Activated CD8-positive, alpha-beta memory T cell treated with anti-CD3 and anti-CD28 coated beads for 36 hours (primary cell): ENCODE data around the gene WBP11. TPM values are rescaled to one million over a fixed set of nuclear protein-coding genes. Genes with fewer than 3 reads are reported as not detected.
"Not testable (repeated sequence)": the region's sequence is repeated elsewhere in the genome, so short reads cannot be mapped to it uniquely, and the experiment has no call there.

Experiments used
- CTCF ChIA-PET: fragments of 350-600 bp; sonication (Branson Sonifier 250); formaldehyde crosslinking; loops from one replicate; lab custom pipeline; 2021; ENCODE audit warnings: antibody characterized with exemption; lab: Charles Lee
- POLR2A ChIA-PET: fragments of 350-600 bp; sonication (Branson Sonifier 250); formaldehyde crosslinking; loops from one replicate; lab custom pipeline; 2021; ENCODE audit warnings: antibody characterized with exemption; lab: Charles Lee
- total RNA-seq, 2 experiments: library from RNA; stranded (reverse); gene quantifications; one replicate each; pipeline ENCODE4 v1.2.3, GENCODE V29; 2021

WBP11 gene
- total RNA-seq, 2 experiments from 2014 or later, result 158 to 159 TPM

DNA sequence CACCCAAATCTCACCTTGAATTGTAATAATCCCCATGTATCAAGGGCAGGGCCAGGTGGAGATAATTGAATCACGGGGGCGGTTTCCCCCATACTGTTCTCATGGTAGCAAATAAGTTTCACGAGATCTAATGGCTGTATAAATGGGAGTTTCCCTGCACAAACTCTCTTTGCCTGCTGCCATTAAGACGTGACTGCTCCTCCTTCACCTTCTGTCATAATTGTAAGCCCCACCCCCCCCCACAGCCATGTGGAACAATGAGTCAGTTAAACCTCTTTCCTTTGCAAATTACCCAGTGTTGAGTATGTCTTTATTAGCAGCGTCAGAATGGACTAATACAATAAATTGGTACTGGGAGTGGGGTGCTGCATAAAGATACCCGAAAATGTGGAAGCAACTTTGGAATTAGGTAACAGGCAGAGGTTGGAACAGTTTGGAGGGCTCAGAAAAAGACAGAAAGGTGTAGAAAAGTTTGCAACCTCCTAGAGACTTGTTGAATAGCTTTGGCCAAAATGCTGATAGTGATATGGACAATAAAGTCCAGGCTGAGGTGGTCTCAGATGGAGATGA is 43.5 kb downstream of the WBP11 start:
- CTCF ChIA-PET, result not testable (repeated sequence)

DNA sequence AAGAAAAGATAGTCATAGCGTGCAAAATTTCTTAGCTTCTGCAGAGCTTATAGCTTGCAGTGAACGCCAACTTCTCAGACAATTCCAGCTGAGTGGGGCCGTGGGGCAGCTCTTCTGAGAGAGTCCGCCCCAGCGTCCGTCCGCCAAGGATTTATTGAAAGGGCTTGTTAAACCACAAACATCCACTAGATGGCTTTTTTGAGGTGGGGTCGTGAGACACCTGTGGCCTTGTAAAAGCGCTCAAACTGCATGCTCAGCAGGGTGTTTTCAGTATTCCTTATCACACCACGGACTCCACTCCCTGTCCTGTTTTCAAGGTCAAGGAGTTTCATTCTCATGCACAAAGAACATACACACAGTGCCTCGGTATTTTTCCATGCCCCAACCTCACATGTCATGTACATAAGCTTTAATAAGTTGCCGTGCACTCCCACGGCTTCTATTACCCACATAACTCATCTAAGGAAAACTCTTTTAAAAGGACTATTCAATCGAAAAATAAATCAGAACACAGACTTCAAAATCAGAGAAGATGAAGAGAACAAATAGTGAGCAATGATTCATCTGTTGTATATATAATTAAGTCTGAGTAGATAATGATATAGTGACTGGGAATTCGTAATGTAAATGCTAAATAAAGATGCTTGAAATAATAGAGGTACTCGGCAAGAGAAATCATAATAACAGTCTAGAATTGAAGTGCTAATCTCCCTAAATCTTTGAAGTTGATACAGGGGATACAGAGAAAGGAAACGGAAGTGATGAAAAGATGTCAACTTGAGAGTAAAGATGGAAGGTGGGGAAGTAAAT is 46.7 kb downstream of the WBP11 start:
- POLR2A ChIA-PET, result no interaction called here
- CTCF ChIA-PET, result no interaction called here

More for the DNA sequence above, 43.5 kb downstream of the WBP11 start:
- POLR2A ChIA-PET, result not testable (repeated sequence)

DNA sequence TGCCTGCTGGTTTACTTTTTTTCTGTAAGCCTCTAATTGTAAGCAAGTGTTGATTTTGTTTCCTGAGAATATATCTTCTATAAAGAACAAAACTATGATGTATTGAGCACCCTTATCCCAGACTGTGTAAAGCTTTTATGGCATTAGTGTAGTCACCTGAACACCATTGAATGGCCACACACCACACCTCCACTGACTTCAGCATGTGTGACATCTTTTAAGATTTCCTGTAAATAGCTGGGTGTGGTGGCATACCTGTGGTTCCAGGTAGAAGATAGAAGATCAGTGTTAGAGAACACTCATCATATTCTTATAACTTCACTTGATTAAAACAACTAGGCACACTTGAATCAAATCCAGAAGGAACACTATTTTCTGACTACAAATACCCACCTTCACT is 51.3 kb downstream of the WBP11 start:
- CTCF ChIA-PET, result no interaction called here

DNA sequence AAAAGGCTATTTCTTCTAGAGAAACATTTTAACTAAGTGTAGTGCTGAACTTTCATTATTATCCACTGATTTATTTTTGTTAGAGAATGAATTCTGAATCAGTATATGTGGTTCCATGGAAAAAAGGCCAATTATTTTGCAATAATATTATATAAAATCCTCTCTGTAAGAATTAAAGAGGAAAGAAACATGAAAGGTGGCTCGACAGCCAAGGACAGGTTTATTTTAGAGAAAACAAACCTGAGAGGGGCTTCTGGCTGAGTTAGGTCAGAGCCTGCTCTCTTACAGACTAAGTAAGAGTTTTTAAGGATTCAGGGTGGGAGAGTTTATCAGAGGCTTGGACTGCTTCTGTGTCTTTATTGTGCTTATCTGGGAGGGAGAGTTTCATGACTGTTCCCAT is 60.2 kb downstream of the WBP11 start:
- POLR2A ChIA-PET, result no interaction called here
- CTCF ChIA-PET, result no interaction called here

More for the DNA sequence above, 51.3 kb downstream of the WBP11 start:
- POLR2A ChIA-PET, result no interaction called here

DNA sequence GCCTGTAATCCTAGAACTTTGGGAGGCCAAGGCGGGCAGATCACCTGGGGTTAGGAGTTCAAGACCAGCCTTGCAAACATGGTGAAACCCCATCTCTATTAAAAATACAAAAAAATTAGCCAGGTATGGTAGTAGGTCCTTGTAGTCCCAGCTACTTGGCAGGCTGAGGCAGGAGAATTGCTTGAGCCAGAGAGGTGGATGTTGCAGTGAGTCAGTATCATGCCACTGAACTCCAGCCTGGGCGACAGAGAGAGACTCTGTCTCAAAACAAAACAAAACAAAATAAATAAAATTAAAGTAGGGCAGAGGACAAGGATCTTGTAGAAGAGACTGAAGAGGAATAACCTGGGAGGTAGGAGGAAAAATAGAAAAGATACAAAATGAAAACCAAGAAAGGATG is 61.3 kb downstream of the WBP11 start:
- ChIA-PET POLR2A (no interaction called here), CTCF (no interaction called here)

DNA sequence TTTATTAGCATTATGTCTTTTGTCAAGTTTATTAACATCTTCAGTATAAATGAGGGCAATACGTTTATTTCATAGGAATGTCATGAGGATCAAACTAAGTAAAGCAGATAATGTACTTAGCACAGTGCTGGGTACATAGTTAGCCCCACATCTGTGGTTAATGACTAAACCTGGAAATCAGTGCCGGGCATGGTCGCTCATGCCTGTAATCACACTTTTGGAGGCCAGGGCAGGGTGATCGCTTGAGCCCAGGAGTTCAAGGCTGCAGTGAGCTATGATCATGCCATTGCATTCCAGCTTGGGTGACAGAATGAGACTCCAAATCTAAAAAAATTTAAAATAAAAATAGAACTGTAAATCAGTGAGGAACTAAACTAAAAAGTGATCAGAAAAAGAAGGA is 62.1 kb downstream of the WBP11 start:
- CTCF ChIA-PET, result interaction anchor here (0.7 kb wide), 1 partner anchor 841 kb away, joined by 4 read pairs; no protein-coding TSS in a partner anchor
- POLR2A ChIA-PET, result interaction anchor here (0.7 kb wide), 1 partner anchor 146 kb away, joined by 7 read pairs; no protein-coding TSS in a partner anchor

DNA sequence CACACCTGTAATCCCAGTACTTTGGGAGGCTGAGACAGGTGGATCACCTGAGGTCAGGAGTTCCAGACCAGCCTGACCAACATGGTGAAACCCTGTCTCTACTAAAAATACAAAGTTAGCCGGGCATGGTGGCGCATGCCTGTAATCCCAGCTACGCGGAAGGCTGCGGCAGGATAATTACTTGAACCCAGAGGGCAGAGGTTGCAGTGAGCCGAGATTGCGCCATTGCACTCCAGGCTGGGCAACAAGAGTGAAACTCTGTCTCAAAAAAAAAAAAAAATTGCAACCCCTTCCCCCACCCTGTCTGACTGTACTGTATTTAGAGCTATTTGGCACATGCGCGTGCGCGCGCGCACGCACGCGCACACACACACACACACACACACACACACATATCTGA is 66.8 kb downstream of the WBP11 start:
- CTCF ChIA-PET, result interaction anchor here (0.7 to 1.8 kb wide), 3 partner anchors 12 to 517 kb away, joined by 3 to 7 read pairs (median 5); no protein-coding TSS in a partner anchor
- POLR2A ChIA-PET, result not testable (repeated sequence)

Other genes with a start within 250 kb of the WBP11 start
- under 1 TPM in 1 of 2 experiments, not detected in 1; 0.15 TPM for gene PLBD1, start 235.6 kb downstream of the WBP11 start, total RNA-seq
- gene GUCY2C, start 106.9 kb downstream of the WBP11 start, total RNA-seq, result not detected
- gene C12orf60, start 192 bp upstream of the WBP11 start, total RNA-seq, result 1 to 10 TPM; 3.2 to 3.7 TPM
- gene SMCO3, start 10.7 kb upstream of the WBP11 start, total RNA-seq, result not detected
- not detected for gene ART4, start 40.0 kb upstream of the WBP11 start, total RNA-seq
- not detected for gene MGP, start 82.4 kb upstream of the WBP11 start, total RNA-seq
- 1 to 10 TPM in 1 of 2 experiments, under 1 TPM in 1; 0.76 to 1.1 TPM for gene ERP27, start 135.1 kb upstream of the WBP11 start, total RNA-seq
- 100 to 1,000 TPM; 515 to 519 TPM for gene ARHGDIB, start 158.1 kb upstream of the WBP11 start, total RNA-seq
- not detected for gene PDE6H, start 169.6 kb upstream of the WBP11 start, total RNA-seq